NOMO-1 treated with DMSO at 0.1 percent for 48 hours (cell line): ENCODE measurements around the gene BRMS1L.
A peak's percentile ranks its signal among the peaks of the same experiment; 100 is the strongest.
"Not testable (repeated sequence)": the region's sequence is repeated elsewhere in the genome, so short reads cannot be mapped to it uniquely, and the experiment has no call there.

ENCODE experiments used
- DNase-seq: peaks from one replicate; lab custom pipeline; 2025; ENCODE audit not compliant: unreplicated experiment; lab: John Stamatoyannopoulos, UW

The BRMS1L gene

GRCh38 chr14:35826218-35826951 is at the start of gene BRMS1L:
Gene BRMS1L, plus strand, starts transcription at chr14:35826338. Its CDS starts 179 bp downstream, at chr14:35826517.
- DNase-seq, result peak; percentile 99

- no peak for DNase-seq
Measured at GRCh38 chr14:35776823-35777222, 49.3 kb upstream of the BRMS1L start.

- DNase-seq, result not testable (repeated sequence)
Measured at GRCh38 chr14:35777550-35777949, 48.6 kb upstream of the BRMS1L start.

- DNase-seq, result no peak
Measured at GRCh38 chr14:35779368-35779767, 46.8 kb upstream of the BRMS1L start.

- no peak for DNase-seq
Measured at GRCh38 chr14:35783699-35784098, 42.4 kb upstream of the BRMS1L start.

- no peak for DNase-seq
Measured at GRCh38 chr14:35786856-35787255, 39.3 kb upstream of the BRMS1L start.

- no peak for DNase-seq
Measured at GRCh38 chr14:35789651-35790050, 36.5 kb upstream of the BRMS1L start.

- no peak for DNase-seq
Measured at GRCh38 chr14:35797796-35798195, 28.3 kb upstream of the BRMS1L start.

- DNase-seq, result no peak
Measured at GRCh38 chr14:35806006-35806907, 19.9 kb upstream of the BRMS1L start.

GRCh38 chr14:35807131-35807961 is 18.8 kb upstream of the BRMS1L start:
- DNase-seq, result no peak

GRCh38 chr14:35808076-35808637 is 18.0 kb upstream of the BRMS1L start:
- no peak for DNase-seq

GRCh38 chr14:35808638-35809563 is 17.2 kb upstream of the BRMS1L start, which contains the start of gene RALGAPA1:
Gene RALGAPA1, minus strand, starts transcription at chr14:35809295. Its CDS starts 460 bp downstream, at chr14:35808835.
- DNase-seq, result peak; percentile 97

GRCh38 chr14:35809597-35809996 is 16.5 kb upstream of the BRMS1L start:
- no peak for DNase-seq

GRCh38 chr14:35810963-35811362 is 15.2 kb upstream of the BRMS1L start:
- DNase-seq, result no peak

- peak; percentile 44 for DNase-seq
Measured at GRCh38 chr14:35814371-35815005, 11.7 kb upstream of the BRMS1L start.

- DNase-seq, result no peak
Measured at GRCh38 chr14:35818346-35819115, 7.6 kb upstream of the BRMS1L start.

GRCh38 chr14:35819591-35820540 is 6.3 kb upstream of the BRMS1L start:
- DNase-seq, result no peak
